OCI-LY7 (cell line): Measurements from ENCODE around the gene SMG1. TPM values are rescaled to one million over a fixed set of nuclear protein-coding genes. Genes with fewer than 3 reads are reported as not detected.

Experiments
- BruUV-seq: library from RNA; stranded (reverse); fragments of 400-500 nt; replicated peaks from 2 replicates; lab custom pipeline; 2021; lab: Mats Ljungman, UMichigan
- CTCF ChIA-PET: fragments of 300-600 bp; sonication (Branson Sonifier 250); formaldehyde crosslinking; loops from one replicate; lab custom pipeline; 2022; ENCODE audit warnings: antibody characterized with exemption; ENCODE audit not compliant: unreplicated experiment; lab: Charles Lee
- POLR2A ChIA-PET: fragments of 300-600 bp; sonication (Branson Sonifier 250); formaldehyde crosslinking; loops from one replicate; lab custom pipeline; 2022; ENCODE audit warnings: antibody characterized with exemption; lab: Charles Lee
- DNase-seq: peaks from one replicate; pipeline ENCODE4 v3.0.0-alpha.2; 2015; ENCODE audit warnings: low spot score
- H2AFZ ChIP-seq: fragments of 200-600 bp; sonication (generic), shearing (Covaris generic); 2 replicates; pipeline ENCODE4 v1.6.1; 2014; ENCODE audit warnings: mild to moderate bottlenecking, antibody characterized with exemption, low read length, moderate library complexity
- H3K27ac ChIP-seq: fragments of 200-600 bp; sonication (generic); 2 replicates; pipeline ENCODE4 v1.5.1; 2014; ENCODE audit warnings: mixed run types, low read depth, mild to moderate bottlenecking, moderate library complexity, low read length, inconsistent platforms; ENCODE audit not compliant: poor library complexity, severe bottlenecking
- H3K36me3 ChIP-seq: fragments of 200-600 bp; sonication (generic); 2 replicates; pipeline ENCODE4 v1.6.1; 2014; ENCODE audit warnings: mild to moderate bottlenecking, antibody characterized with exemption, low read length, moderate library complexity, mixed read lengths; ENCODE audit not compliant: insufficient read depth
- H3K4me1 ChIP-seq: fragments of 200-600 bp; sonication (generic); 2 replicates; pipeline ENCODE4 v1.5.1; 2014; ENCODE audit warnings: mild to moderate bottlenecking, low read length; ENCODE audit not compliant: insufficient read depth, poor library complexity, severe bottlenecking
- H3K4me2 ChIP-seq: fragments of 200-600 bp; sonication (generic); 2 replicates; pipeline ENCODE4 v1.6.1; 2014; ENCODE audit warnings: mild to moderate bottlenecking, low read length
- H3K4me3 ChIP-seq: fragments of 200-600 bp; sonication (generic); 2 replicates; pipeline ENCODE4 v1.5.1; 2014; ENCODE audit warnings: mild to moderate bottlenecking, low read depth, low read length; ENCODE audit not compliant: poor library complexity, severe bottlenecking
- H3K79me2 ChIP-seq: fragments of 200-600 bp; sonication (generic); 2 replicates; pipeline ENCODE4 v1.6.1; 2016; ENCODE audit warnings: low read depth, mild to moderate bottlenecking, low read length, moderate library complexity, mixed read lengths; ENCODE audit not compliant: insufficient read depth
- H3K9me2 ChIP-seq: fragments of 200-600 bp; sonication (generic); 2 replicates; pipeline ENCODE4 v1.6.1; 2016; ENCODE audit warnings: mild to moderate bottlenecking, low read length, mixed read lengths; ENCODE audit not compliant: insufficient read depth
- H3K9me3 ChIP-seq: fragments of 200-600 bp; sonication (generic); 2 replicates; pipeline ENCODE4 v1.6.1; 2014; ENCODE audit warnings: mild to moderate bottlenecking, mixed run types, low read length, mixed read lengths
- H4K20me1 ChIP-seq: fragments of 200-600 bp; sonication (generic); 2 replicates; pipeline ENCODE4 v1.6.1; 2014; ENCODE audit warnings: mild to moderate bottlenecking, antibody characterized with exemption, low read length, moderate library complexity, mixed read lengths; ENCODE audit not compliant: insufficient read depth
- CTCF ChIP-seq: fragments of 200-600 bp; sonication (generic); conservative IDR thresholded peaks from 2 replicates; pipeline ENCODE4 v1.5.1; 2014; ENCODE audit warnings: mild to moderate bottlenecking, antibody characterized with exemption, low read length, moderate library complexity, mixed read lengths
- EZH2phosphoT487 ChIP-seq: fragments of 200-600 bp; sonication (generic); IDR thresholded peaks from 2 replicates; pipeline ENCODE4 v1.6.1; 2018; ENCODE audit warnings: low read depth, borderline replicate concordance, mild to moderate bottlenecking, mixed run types, antibody characterized with exemption, low read length, moderate library complexity, mixed read lengths
- intact Hi-C: fragments of 100-400 bp; cut with micrococcal nuclease; formaldehyde crosslinking; loops from one replicate; pipeline ENCODE4 v1.10.0; 2022; ENCODE audit not compliant: unreplicated experiment
- total RNA-seq, 2 experiments: library from RNA; depleted of rRNA in 1 of 2; stranded (reverse); fragments of >200 nt in 1 of 2; shearing (Covaris generic) in 1 of 2; gene quantifications; 2 replicates each; pipeline ENCODE4 v1.2.3, GENCODE V29; 2014 to 2022

The SMG1 gene
- total RNA-seq, 2 experiments from 2014 or later = 106 to 199 TPM

- Histone ChIP-seq H4K20me1 (peaks cover 55% of the 10 kb centered on the region), H3K9me2 (no peaks in the 10 kb centered on the region), H3K4me2 (peak overlapping the region; percentile 85), H3K9me3 (no peaks in the 10 kb centered on the region), H3K27ac (peak overlapping the region; percentile 64), H3K36me3 (peaks cover 92% of the 10 kb centered on the region), H3K4me1 (peaks cover 42% of the 10 kb centered on the region), H3K79me2 (peaks cover 72% of the 10 kb centered on the region), H3K4me3 (peak overlapping the region; percentile 85), H2AFZ (no peak overlapping the region)
- intact Hi-C loops = loop anchor here (5.0 kb wide), 1 partner anchor 278 kb away; the partner anchor contains the start of gene COQ7
- no TSS peak for BruUV-seq
- CTCF ChIA-PET = no interaction called here
- no peak for TF ChIP-seq EZH2phosphoT487
- no peak for TF ChIP-seq CTCF
- POLR2A ChIA-PET = interaction anchor here (0.6 to 6.3 kb wide), 2 partner anchors 12 to 299 kb away, joined by 3 to 64 read pairs; partner anchors contain the start of gene ARL6IP1
- peak; percentile 47 for DNase-seq
Measured at GRCh38 chr16:18788828-18789514, 137.2 kb downstream of the SMG1 start.

GRCh38 chr16:18784917-18785623, 141.1 kb downstream of the SMG1 start:
- intact Hi-C loops = loop anchor here (5.0 kb wide), 1 partner anchor 282 kb away; the partner anchor contains the start of gene COQ7
- peaks cover 64% of the 10 kb centered on the region for H4K20me1 ChIP-seq
- H3K79me2 ChIP-seq = peaks cover 70% of the 10 kb centered on the region
- TF ChIP-seq CTCF = no peak
- no peak for TF ChIP-seq EZH2phosphoT487
- H3K27ac ChIP-seq = no peak overlapping the region
- H3K9me2 ChIP-seq = no peaks in the 10 kb centered on the region
- H3K9me3 ChIP-seq = no peaks in the 10 kb centered on the region
- DNase-seq = no peak
- CTCF ChIA-PET = no interaction called here
- H2AFZ ChIP-seq = no peak overlapping the region
- POLR2A ChIA-PET = no interaction called here
- peaks cover 37% of the 10 kb centered on the region for H3K4me1 ChIP-seq
- no TSS peak for BruUV-seq
- peak overlapping the region; percentile 85 for H3K4me2 ChIP-seq
- H3K4me3 ChIP-seq = peak overlapping the region; percentile 36
- H3K36me3 ChIP-seq = peaks cover 83% of the 10 kb centered on the region
